Measurements from ENCODE around the gene RNF169. TPM values are rescaled to one million over a fixed set of nuclear protein-coding genes. Genes with fewer than 3 reads are reported as not detected.
A peak's percentile ranks its signal among the peaks of the same experiment; 100 is the strongest.

Gene RNF169, protein sequence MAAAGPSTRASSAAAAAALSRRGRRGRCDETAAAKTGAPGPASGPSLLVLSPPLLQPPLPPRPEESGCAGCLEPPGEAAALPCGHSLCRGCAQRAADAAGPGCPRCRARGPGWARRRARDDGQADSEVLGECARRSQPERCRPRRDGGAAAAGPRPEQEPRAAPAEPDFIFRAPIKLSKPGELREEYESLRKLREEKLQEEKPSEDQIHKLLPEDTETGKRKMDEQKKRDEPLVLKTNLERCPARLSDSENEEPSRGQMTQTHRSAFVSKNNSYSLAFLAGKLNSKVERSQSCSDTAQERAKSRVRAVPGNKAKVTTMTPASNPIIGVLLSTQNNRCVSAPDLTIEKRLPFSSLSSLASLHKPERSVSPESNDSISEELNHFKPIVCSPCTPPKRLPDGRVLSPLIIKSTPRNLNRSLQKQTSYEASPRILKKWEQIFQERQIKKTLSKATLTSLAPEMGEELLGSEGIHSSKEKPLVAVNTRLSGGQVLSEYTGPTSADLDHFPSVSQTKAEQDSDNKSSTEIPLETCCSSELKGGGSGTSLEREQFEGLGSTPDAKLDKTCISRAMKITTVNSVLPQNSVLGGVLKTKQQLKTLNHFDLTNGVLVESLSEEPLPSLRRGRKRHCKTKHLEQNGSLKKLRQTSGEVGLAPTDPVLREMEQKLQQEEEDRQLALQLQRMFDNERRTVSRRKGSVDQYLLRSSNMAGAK
- 32.6 and 32.7 TPM in 2 replicates for total RNA-seq

DNA sequence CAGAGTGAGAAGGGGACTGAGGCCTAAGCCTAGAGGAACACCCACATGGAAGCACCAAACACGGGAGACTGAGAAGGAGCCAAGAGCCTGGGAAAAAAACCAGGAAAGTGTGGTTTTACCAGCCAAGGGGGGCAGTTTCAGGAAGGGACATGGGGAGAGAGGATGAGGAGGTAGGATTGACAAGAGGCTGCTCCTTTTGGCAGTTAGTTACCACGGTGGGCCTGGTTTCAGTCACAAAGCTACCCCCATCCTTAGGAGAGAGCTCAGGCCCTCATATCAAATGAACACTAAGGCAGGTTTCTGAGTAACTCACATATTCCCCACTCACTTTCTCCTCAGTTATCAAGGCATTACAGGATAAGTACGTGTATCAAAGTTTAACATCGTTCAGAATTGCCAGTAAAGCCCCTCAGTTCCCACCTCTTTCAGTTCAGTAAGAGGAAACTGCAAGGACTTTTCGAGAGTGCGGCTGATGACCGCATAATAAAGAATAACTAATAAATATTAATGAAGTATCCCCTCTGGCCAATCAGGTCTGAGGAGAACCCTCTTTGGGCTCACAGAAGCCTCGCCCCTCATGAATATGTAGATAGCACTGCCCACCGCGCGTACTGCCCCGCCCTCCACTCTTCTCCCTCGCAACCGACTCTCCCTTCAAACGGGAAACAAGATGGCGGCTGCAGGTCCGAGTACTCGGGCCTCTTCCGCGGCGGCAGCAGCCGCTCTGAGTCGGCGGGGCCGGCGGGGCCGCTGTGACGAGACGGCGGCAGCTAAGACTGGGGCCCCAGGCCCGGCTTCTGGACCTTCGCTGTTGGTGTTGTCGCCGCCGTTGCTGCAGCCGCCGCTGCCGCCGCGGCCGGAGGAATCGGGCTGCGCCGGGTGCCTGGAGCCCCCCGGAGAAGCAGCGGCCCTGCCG is at the start of gene RNF169:
TSS of gene RNF169 (plus strand) at position 639 of the 916 bp plus-strand sequence. CDS start at position 671, 32 bp downstream.
- H3K27ac ChIP-seq (ENCODE audit: low read depth, low read length): peak within 1 kb of the TSS; percentile 82
- H2AFZ ChIP-seq (ENCODE audit: low read length): peak within 1 kb of the TSS; percentile 97
- no peaks in the 10 kb centered on the region for H3K27me3 ChIP-seq (ENCODE audit: insufficient read depth, low read length)
- no peaks in the 10 kb centered on the region for H3K36me3 ChIP-seq (ENCODE audit: insufficient read depth, low read length)
- peak within 1 kb of the TSS; percentile 92 for H3K4me2 ChIP-seq (ENCODE audit: insufficient read depth, low read length)
- H4K20me1 ChIP-seq (ENCODE audit: insufficient read depth, low read length): no peaks in the 10 kb centered on the region
- H3K4me1 ChIP-seq (ENCODE audit: insufficient read depth, low read length): peaks cover 21% of the 10 kb centered on the region
- TF ChIP-seq, protein P1, sequence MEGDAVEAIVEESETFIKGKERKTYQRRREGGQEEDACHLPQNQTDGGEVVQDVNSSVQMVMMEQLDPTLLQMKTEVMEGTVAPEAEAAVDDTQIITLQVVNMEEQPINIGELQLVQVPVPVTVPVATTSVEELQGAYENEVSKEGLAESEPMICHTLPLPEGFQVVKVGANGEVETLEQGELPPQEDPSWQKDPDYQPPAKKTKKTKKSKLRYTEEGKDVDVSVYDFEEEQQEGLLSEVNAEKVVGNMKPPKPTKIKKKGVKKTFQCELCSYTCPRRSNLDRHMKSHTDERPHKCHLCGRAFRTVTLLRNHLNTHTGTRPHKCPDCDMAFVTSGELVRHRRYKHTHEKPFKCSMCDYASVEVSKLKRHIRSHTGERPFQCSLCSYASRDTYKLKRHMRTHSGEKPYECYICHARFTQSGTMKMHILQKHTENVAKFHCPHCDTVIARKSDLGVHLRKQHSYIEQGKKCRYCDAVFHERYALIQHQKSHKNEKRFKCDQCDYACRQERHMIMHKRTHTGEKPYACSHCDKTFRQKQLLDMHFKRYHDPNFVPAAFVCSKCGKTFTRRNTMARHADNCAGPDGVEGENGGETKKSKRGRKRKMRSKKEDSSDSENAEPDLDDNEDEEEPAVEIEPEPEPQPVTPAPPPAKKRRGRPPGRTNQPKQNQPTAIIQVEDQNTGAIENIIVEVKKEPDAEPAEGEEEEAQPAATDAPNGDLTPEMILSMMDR (IDR thresholded peaks at IDR 0.05; ENCODE audit: extremely low read depth, low read depth, low read length): no peak
- no peaks in the 10 kb centered on the region for H3K9me3 ChIP-seq (ENCODE audit: low read depth, low read length)
- H3K79me2 ChIP-seq (ENCODE audit: insufficient read depth, low read length): peaks cover 48% of the 10 kb centered on the region
- H3K4me3 ChIP-seq (ENCODE audit: insufficient read depth, low read length): peak within 1 kb of the TSS; percentile 91
- DNase-seq (ENCODE audit: insufficient read length, low spot score, missing footprints): peak; percentile 100

DNA sequence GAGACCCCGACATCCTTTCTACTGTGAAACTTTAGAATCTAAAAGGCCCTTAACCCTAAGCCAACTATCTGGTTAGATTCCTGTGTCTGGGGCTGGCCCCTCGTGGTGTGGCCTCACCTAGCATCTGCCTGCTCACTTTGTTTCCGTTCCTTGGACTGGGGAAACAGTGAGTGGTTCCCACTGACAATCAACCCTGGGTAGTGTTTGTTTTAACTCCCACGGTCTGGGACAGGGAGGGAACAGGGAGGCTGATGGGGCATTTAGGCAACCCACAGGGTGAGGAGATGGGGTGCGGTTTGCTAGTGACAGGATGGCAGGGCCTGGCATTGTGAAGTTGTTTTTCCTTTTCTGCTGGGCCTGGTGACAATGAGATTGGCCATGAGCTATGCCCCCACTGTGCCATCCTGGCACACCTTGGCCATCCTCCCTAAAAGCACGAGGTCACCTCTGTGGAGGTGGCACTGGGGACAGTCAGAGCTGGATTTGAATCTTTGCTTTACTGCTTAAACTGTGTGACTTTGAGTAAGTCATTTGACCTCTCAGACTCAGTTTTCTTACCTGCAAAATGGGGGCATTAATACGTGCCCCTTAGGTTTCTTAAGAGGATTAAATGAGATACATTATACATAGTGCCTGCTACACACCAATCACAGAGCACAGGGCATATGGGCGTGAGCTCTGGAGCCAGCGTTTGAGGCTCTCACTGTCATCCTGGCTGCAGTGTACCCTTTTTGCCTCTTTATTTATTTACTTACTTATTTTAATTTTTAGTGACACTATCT is 48.8 kb upstream of the RNF169 start:
- H3K9me3 ChIP-seq (ENCODE audit: low read depth, low read length): no peaks in the 10 kb centered on the region
- H3K4me2 ChIP-seq (ENCODE audit: insufficient read depth, low read length): no peak overlapping the region
- H3K36me3 ChIP-seq (ENCODE audit: insufficient read depth, low read length): no peaks in the 10 kb centered on the region
- DNase-seq (ENCODE audit: insufficient read length, low spot score, missing footprints): no peak
- H3K79me2 ChIP-seq (ENCODE audit: insufficient read depth, low read length): no peaks in the 10 kb centered on the region
- H3K27ac ChIP-seq (ENCODE audit: low read depth, low read length): peak overlapping the region; percentile 36
- no peaks in the 10 kb centered on the region for H3K27me3 ChIP-seq (ENCODE audit: insufficient read depth, low read length)
- H3K4me1 ChIP-seq (ENCODE audit: insufficient read depth, low read length): peaks cover 24% of the 10 kb centered on the region
- H3K4me3 ChIP-seq (ENCODE audit: insufficient read depth, low read length): no peak overlapping the region
- no peaks in the 10 kb centered on the region for H4K20me1 ChIP-seq (ENCODE audit: insufficient read depth, low read length)
- H2AFZ ChIP-seq (ENCODE audit: low read length): peak overlapping the region; percentile 40
- TF ChIP-seq, protein P1 (IDR thresholded peaks at IDR 0.05; ENCODE audit: extremely low read depth, low read depth, low read length): no peak

DNA sequence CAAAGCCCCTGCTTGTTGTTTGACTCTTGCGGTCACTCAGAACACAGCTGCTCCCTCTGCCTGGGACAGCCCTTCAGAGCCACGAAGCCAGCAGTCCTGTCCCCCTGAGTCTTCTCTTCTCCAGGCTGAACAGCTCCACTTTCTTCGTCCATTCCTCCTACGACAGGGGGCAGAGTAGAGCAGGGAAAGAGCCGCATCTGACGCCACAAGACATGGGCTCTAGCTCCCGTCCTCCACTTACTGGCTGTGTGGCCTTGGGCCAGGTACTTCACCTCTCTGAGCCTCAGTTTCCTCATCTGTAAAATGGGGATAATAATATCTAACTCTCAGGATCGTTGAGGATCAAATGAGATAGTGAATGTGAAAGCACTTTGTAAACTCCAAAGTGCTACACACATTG is 47.3 kb upstream of the RNF169 start:
- Histone ChIP-seq H4K20me1 (ENCODE audit: insufficient read depth, low read length) (no peaks in the 10 kb centered on the region), H3K79me2 (ENCODE audit: insufficient read depth, low read length) (no peaks in the 10 kb centered on the region), H3K9me3 (ENCODE audit: low read depth, low read length) (no peaks in the 10 kb centered on the region), H3K27ac (ENCODE audit: low read depth, low read length) (no peak overlapping the region), H3K4me1 (ENCODE audit: insufficient read depth, low read length) (peaks cover 18% of the 10 kb centered on the region), H3K4me2 (ENCODE audit: insufficient read depth, low read length) (no peak overlapping the region), H3K36me3 (ENCODE audit: insufficient read depth, low read length) (no peaks in the 10 kb centered on the region), H3K27me3 (ENCODE audit: insufficient read depth, low read length) (no peaks in the 10 kb centered on the region), H3K4me3 (ENCODE audit: insufficient read depth, low read length) (no peak overlapping the region), H2AFZ (ENCODE audit: low read length) (no peak overlapping the region)
- TF ChIP-seq, protein P1 (IDR thresholded peaks at IDR 0.05; ENCODE audit: extremely low read depth, low read depth, low read length): no peak
- no peak for DNase-seq (ENCODE audit: insufficient read length, low spot score, missing footprints)

All from osteoblast (primary cell).